Activated T-cell treated with anti-CD3 and anti-CD28 coated beads for 1 hour (primary cell): Measurements from ENCODE around the gene CRAMP1.
"Not testable (repeated sequence)": the region's sequence is repeated elsewhere in the genome, so short reads cannot be mapped to it uniquely, and the experiment has no call there.

ENCODE experiments used
- DNase-seq: peaks from one replicate; pipeline ENCODE4 v3.0.0-alpha.2; 2020; ENCODE audit warnings: low read depth

Gene CRAMP1

GRCh38 chr16:1612320-1613111, at the start of gene CRAMP1:
TSS of gene CRAMP1 (plus strand) at chr16:1612360. CDS start at chr16:1614640, 2,280 bp downstream.
- no peak for DNase-seq

GRCh38 chr16:1563786-1564185, 48.4 kb upstream of the CRAMP1 start:
- DNase-seq: no peak

DNA sequence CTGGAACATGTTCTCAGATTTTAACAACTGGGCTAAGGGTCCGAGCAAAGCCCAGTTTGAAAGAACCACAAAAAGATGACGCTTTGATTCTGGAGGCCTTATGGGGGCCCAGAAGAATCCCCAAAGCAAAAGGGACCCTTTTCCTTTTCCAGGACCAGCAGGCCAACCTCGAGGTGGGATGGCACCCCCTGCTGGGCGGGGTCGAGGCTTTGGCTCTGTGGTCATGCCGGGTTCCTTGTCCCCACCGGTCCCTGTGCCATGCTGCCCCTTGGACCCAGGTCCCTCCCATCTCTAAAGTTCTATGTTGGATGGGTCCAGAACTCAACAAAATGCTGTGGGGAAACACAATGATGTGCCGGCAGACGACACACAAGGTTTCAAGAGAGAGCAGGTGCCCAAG, 47.8 kb upstream of the CRAMP1 start:
- no peak for DNase-seq

DNA sequence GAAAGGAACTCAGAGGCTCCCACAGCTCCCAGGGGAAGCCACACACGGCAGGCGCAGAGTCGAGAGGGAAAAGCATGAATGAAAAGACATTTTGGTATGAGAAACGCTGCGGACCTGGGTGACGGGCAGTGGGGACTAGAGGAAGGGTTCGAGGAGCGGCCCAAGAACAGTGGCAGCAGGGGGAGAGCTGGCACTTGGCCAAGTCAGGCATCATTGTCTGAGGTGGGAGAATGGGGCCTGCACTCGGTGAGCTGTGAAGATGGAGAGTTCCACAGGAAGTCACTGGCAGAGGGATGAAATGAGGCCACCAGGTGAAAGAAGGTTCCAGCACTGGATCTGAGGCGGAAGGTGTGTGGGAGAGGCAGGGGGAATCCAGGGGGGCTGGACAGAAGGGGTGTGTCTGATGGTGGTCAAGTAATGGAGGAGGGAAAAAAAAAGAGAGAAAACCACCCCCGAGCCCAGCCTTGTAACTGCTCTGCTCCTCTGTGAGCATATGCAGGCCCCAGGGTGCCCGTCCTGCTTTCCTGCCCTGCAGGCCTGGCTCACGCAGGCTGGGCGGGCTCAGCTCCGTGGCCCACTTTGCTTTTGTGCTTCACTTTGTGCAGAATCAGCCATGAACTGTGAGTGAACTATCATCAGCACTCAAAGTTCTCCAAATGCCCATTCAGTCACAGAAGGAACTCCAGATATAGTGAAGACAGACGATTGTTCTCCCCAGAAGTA, 46.9 kb upstream of the CRAMP1 start:
- DNase-seq: no peak

- DNase-seq: no peak
Measured at GRCh38 chr16:1567988-1568387, 44.2 kb upstream of the CRAMP1 start.

- DNase-seq: no peak
Measured at GRCh38 chr16:1571012-1571671, 41.0 kb upstream of the CRAMP1 start.

DNA sequence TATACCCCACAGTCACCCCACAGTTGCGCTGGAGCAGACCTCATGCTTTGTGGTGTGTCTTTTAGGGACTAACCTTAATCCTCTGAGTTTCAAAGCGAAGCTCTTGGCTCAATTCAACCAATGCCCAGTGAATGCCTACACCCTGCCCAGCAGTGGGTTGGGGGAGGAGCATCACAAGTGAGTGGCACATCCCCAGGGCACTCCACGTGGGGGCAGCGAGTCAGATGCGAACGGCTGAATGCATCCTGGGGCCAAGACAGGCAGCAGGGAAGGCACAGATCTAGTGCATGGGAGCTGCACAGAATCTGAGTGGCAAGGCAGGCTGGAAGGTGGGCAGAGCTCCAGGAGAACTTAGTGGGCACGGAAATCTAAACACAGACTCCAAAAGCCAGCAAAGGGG, 39.5 kb upstream of the CRAMP1 start:
- no peak for DNase-seq

DNA sequence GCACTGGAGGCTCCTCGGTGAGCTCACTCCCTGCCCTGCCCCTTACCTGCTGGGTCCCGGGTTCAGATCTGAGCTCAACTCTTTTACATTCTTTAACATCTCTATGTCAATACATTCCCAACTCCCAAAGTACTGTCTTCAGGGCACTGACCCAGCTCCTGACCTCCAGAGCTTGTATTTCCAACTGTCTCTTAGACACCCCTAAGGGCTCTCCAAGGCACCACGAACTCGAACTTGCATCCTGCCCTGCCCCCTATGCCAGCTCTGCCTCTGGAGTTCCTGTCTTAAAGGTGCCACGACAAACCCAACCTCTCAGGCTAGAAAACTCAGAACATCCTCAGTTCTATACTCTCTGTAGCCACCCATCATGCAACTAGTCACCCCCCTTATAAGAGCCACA, 38.9 kb upstream of the CRAMP1 start:
- no peak for DNase-seq

- DNase-seq: no peak
Measured at GRCh38 chr16:1575578-1575977, 36.6 kb upstream of the CRAMP1 start.

DNA sequence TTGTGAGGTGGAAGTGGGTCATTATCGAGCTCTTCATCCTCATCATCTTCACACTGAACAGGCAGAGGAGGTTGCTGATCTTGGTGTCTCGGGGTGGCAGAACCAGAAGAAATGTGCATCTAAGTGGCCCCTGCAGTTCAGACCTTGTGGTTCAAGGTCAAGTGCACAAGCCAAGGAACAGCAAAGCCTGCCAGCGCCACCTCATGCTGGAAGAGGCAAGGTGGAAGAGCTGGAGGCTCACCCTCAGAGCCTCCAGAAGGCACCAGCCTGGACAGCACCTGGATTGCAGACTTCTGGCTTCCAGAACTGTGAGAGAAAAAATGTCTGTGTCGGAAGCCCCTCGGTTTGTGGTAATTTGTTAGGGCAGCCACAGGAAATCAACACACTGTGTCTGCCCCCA, 32.9 kb upstream of the CRAMP1 start:
- DNase-seq: no peak

DNA sequence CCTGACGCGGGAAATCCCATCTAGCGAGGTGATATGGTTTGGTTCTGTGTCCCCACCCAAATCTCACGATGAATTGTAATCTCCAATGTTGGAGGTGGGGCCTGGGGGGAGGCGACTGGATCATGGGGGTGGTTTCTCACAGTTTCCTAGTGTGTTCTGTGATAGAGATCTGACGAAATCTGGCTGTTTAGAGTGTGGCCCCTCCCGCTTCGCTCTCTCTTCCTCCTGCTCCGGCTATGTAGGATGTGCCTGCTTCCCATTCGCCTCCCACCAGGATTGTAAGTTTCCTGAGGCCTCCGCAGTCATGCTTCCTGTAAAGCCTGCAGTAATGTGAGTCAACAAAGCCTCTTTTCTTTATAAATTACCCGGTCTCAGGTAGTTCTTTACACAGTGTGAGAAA, 31.9 kb upstream of the CRAMP1 start:
- DNase-seq: no peak

DNA sequence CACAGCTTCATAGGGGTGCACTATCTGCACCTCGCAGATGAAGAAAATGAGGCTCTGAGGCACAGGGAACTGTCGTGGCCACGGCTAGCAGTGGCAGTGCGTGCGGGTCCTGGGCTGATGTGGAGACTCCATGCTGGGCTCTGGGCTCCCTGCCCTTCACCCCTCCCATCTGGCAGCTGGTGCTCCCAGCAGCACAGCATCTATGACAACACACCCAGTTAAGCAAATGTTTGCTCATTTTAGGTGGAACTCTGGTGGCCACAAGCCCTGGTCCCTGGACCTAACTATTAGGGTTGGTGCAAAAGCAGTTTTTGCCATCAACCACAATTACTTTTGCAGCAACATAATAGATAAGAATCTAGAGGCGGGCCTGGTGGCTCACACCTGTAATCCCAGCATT, 31.2 kb upstream of the CRAMP1 start:
- DNase-seq: no peak

DNA sequence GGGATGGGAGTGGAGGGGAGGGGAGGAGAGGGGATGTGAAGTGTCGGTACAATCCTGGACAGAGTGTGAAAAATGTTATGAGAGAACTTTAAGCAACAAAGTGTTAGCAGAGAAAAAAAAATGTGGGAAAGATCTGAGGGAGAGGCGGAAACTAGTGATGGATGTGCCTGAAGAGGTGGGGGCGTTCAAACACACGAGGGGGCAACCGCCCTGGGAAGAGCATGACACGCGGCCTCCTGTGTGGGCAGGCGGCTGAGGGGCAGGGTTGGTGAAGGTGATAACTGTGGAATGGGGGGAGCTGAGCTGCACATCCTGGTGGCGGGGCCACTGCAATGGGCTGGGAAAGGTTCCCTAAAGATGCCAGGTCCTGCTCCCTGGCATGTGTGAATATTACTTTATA, 30.4 kb upstream of the CRAMP1 start:
- no peak for DNase-seq

GRCh38 chr16:1583180-1583579, 29.0 kb upstream of the CRAMP1 start:
- no peak for DNase-seq

GRCh38 chr16:1584926-1585484, 27.2 kb upstream of the CRAMP1 start:
- DNase-seq: no peak

DNA sequence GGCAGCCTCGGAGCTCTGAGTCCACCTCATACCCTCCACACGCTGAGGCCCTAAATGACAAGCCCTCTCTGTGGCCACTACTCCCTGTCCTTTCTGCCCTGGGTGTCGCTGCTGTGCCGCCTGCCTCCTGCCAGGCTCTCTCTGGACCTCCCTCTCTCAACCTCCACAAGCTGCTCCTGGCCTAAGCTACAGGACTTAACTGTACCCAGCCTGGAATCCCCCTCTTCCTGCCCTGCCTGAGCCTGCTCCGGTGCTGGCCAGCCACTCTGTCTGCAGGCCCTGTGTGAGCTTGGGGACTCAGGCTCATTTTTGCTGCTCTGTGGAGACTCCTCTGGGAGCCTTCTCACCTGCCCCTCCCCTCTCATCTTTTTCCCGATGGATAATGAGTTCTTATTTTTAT, 21.8 kb upstream of the CRAMP1 start:
- DNase-seq: no peak

- DNase-seq: no peak
Measured at GRCh38 chr16:1590930-1591705, 21.0 kb upstream of the CRAMP1 start.

GRCh38 chr16:1592446-1592845, 19.7 kb upstream of the CRAMP1 start:
- no peak for DNase-seq

DNA sequence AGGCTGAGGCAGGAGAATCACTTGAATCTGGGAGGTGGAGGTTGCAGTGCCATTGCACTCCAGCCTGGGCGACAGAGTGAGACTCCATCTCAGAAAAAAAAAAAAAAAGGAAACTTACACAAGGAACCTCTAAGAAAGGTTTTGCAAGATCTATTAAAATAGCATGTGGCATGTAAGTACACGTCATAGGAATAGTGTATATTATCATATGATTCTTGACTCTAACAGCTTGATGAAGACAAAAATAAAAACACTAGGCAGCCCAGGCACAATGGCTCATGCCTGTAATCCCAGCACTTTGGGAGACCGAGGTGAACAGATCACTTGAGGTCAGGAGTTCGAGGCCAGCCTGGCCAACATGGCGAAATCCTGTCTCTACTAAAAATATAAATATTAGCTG, 16.6 kb upstream of the CRAMP1 start:
- not testable (repeated sequence) for DNase-seq

GRCh38 chr16:1596516-1596915, 15.6 kb upstream of the CRAMP1 start:
- DNase-seq: no peak

- DNase-seq: no peak
Measured at GRCh38 chr16:1597154-1597553, 15.0 kb upstream of the CRAMP1 start.

- DNase-seq: no peak
Measured at GRCh38 chr16:1601031-1601430, 11.1 kb upstream of the CRAMP1 start.
